IMR-90 (cell line): ENCODE measurements around the gene SOST. TPM values are rescaled to one million over a fixed set of nuclear protein-coding genes. Genes with fewer than 3 reads are reported as not detected.

Experiments
- polyA plus RNA-seq, 3 experiments: library from polyadenylated mRNA; depleted of rRNA; stranded (reverse); fragments of >200 nt; gene quantifications; 2 replicates each; pipeline ENCODE4 v1.2.3, GENCODE V29; 2012; ENCODE audit warnings: low replicate concordance in 1 of 3
- total RNA-seq: library from RNA; depleted of rRNA; stranded (reverse); fragments of >200 nt; gene quantifications from 2 replicates; pipeline ENCODE4 v1.2.3, GENCODE V29; 2012; rRNA removed

SOST gene
- total and polyA plus RNA-seq, 2 of the 4 experiments (the other 2 are of a cell fraction), result not detected

Other genes with a start within 250 kb of the SOST start
- 3.3 and 4.3 TPM in 2 replicates for gene ETV4, start 212.5 kb downstream of the SOST start, total RNA-seq
- gene ETV4, start 212.5 kb downstream of the SOST start, polyA plus RNA-seq (2012; rRNA removed), result 12.7 and 13.2 TPM in 2 replicates
- gene MEOX1, start 96.9 kb downstream of the SOST start, total RNA-seq, result 0.72 and 0.83 TPM in 2 replicates
- 0.48 and 0.52 TPM in 2 replicates for gene MEOX1, start 96.9 kb downstream of the SOST start, polyA plus RNA-seq (2012; rRNA removed)
- gene DUSP3, start 20.2 kb upstream of the SOST start, total RNA-seq, result 40.9 and 42.5 TPM in 2 replicates
- 33.3 and 33.5 TPM in 2 replicates for gene DUSP3, start 20.2 kb upstream of the SOST start, polyA plus RNA-seq (2012; rRNA removed)
- gene CFAP97D1, start 21.6 kb upstream of the SOST start, total RNA-seq, result under 0.01 TPM in 1 of 2 replicates, not detected in the other
- 0.03 TPM in 1 of 2 replicates, not detected in the other for gene CFAP97D1, start 21.6 kb upstream of the SOST start, polyA plus RNA-seq (2012; rRNA removed)
- 5.0 and 5.7 TPM in 2 replicates for gene MPP3, start 74.4 kb upstream of the SOST start, total RNA-seq
- gene MPP3, start 74.4 kb upstream of the SOST start, polyA plus RNA-seq (2012; rRNA removed), result 10.7 and 11.9 TPM in 2 replicates
- gene CD300LG, start 88.4 kb upstream of the SOST start, total RNA-seq, result not detected in 2 replicates
- gene CD300LG, start 88.4 kb upstream of the SOST start, polyA plus RNA-seq (2012; rRNA removed), result not detected in 2 replicates
- 1.9 and 3.2 TPM in 2 replicates for gene MPP2, start 148.7 kb upstream of the SOST start, total RNA-seq
- 3.8 TPM in 2 replicates for gene MPP2, start 148.7 kb upstream of the SOST start, polyA plus RNA-seq (2012; rRNA removed)
- gene PPY, start 183.7 kb upstream of the SOST start, total RNA-seq, result not detected in 2 replicates
- gene PPY, start 183.7 kb upstream of the SOST start, polyA plus RNA-seq (2012; rRNA removed), result not detected in 2 replicates
- not detected in 2 replicates for gene PYY, start 195.1 kb upstream of the SOST start, total RNA-seq
- not detected in 2 replicates for gene PYY, start 195.1 kb upstream of the SOST start, polyA plus RNA-seq (2012; rRNA removed)
- 0.28 and 0.54 TPM in 2 replicates for gene NAGS, start 245.8 kb upstream of the SOST start, total RNA-seq
- 0.92 and 0.99 TPM in 2 replicates for gene NAGS, start 245.8 kb upstream of the SOST start, polyA plus RNA-seq (2012; rRNA removed)